Endothelial cell of umbilical vein (primary cell): ENCODE data around the gene CDC16. TPM values are rescaled to one million over a fixed set of nuclear protein-coding genes. Genes with fewer than 3 reads are reported as not detected.

Source experiments
- BruUV-seq: library from RNA; stranded (reverse); fragments of 400-500 nt; replicated peaks from 2 replicates; lab custom pipeline; 2021; lab: Mats Ljungman, UMichigan
- CTCF ChIA-PET: fragments of 300-600, 350-600 bp; sonication (Branson Sonifier 250); formaldehyde crosslinking; loops from one replicate; lab custom pipeline; 2021; ENCODE audit warnings: antibody characterized with exemption, inconsistent platforms; lab: Charles Lee
- POLR2A ChIA-PET: fragments of 300-600, 350-600 bp; sonication (Branson Sonifier 250); formaldehyde crosslinking; loops from one replicate; lab custom pipeline; 2021; ENCODE audit warnings: antibody characterized with exemption, inconsistent platforms; lab: Charles Lee
- DNase-seq: peaks from one replicate; pipeline ENCODE4 v3.0.0-alpha.2; 2011; ENCODE audit warnings: low read depth, low spot score
- FAIRE-seq: peaks from 2 replicates; lab custom pipeline; 2011; peaks lifted over from hg19 to GRCh38; lab: Jason Lieb, UNC
- H2AFZ ChIP-seq: 2 replicates; pipeline ENCODE4 v1.6.0; 2012; ENCODE audit warnings: low read depth, low read length, control low read depth, inconsistent platforms
- H3K27ac ChIP-seq: 2 replicates; pipeline ENCODE4 v1.5.1; 2011; ENCODE audit warnings: low read depth, mild to moderate bottlenecking, control low read depth, low read length, moderate library complexity; ENCODE audit not compliant: insufficient read depth
- H3K27me3 ChIP-seq, 2 experiments: 2 replicates each; pipeline versions ENCODE4 v1.6.0 to v1.6.1; 2011; ENCODE audit warnings: low read length in 2 of 2, mixed read lengths in 1 of 2; ENCODE audit not compliant: control insufficient read depth in 2 of 2, insufficient read depth in 2 of 2
- H3K36me3 ChIP-seq, 2 experiments: 2 replicates in 1 of 2; 3 replicates in 1 of 2; pipeline ENCODE4 v1.5.1; 2011; ENCODE audit warnings: low read length in 2 of 2, mild to moderate bottlenecking in 1 of 2, moderate library complexity in 1 of 2; ENCODE audit not compliant: control insufficient read depth in 2 of 2, insufficient read depth in 2 of 2; ENCODE audit errors: extremely low read depth in 1 of 2
- H3K4me1 ChIP-seq: 3 replicates; pipeline ENCODE4 v1.5.1; 2011; ENCODE audit warnings: mild to moderate bottlenecking, low read length; ENCODE audit not compliant: control insufficient read depth, insufficient read depth; ENCODE audit errors: extremely low read depth
- H3K4me2 ChIP-seq: 2 replicates; pipeline ENCODE4 v1.6.1; 2011; ENCODE audit warnings: low read length, control low read depth, mixed read lengths; ENCODE audit not compliant: insufficient read depth
- H3K4me3 ChIP-seq, 3 experiments: fragments of 200-600 bp in 1 of 3; sonication (generic), shearing (Covaris generic) in 1 of 3; replicated peaks in 1 of 3; 2 replicates each; pipeline ENCODE4 v1.5.1; 2011 to 2016; ENCODE audit warnings: control low read depth in 3 of 3, low read length in 3 of 3, mild to moderate bottlenecking in 2 of 3, inconsistent platforms in 1 of 3, low read depth in 1 of 3, moderate library complexity in 1 of 3; ENCODE audit not compliant: insufficient read depth in 1 of 3
- H3K79me2 ChIP-seq: 2 replicates; pipeline ENCODE4 v1.6.0; 2012; ENCODE audit warnings: low read length, inconsistent platforms; ENCODE audit not compliant: control insufficient read depth, insufficient read depth
- H3K9ac ChIP-seq: replicated peaks from 2 replicates; pipeline ENCODE3; 2011; ENCODE audit warnings: low read length, control low read depth; ENCODE audit not compliant: insufficient read depth; ENCODE audit errors: extremely low read depth
- H3K9me1 ChIP-seq: replicated peaks from 3 replicates; pipeline ENCODE4 v1.6.0; 2011; ENCODE audit warnings: mild to moderate bottlenecking, low read length; ENCODE audit not compliant: control insufficient read depth, insufficient read depth; ENCODE audit errors: extremely low read depth
- H3K9me3 ChIP-seq: replicated peaks from 2 replicates; pipeline ENCODE4 v1.5.1; 2012; ENCODE audit warnings: low read length, inconsistent platforms; ENCODE audit not compliant: control insufficient read depth, insufficient read depth
- H4K20me1 ChIP-seq: replicated peaks from 2 replicates; pipeline ENCODE3; 2011; ENCODE audit warnings: mild to moderate bottlenecking, low read length; ENCODE audit not compliant: control insufficient read depth, insufficient read depth; ENCODE audit errors: extremely low read depth
- CTCF ChIP-seq, 2 donors: IDR thresholded peaks; 1 replicate in 1 of 2; 2 replicates in 1 of 2; pipeline ENCODE4 v1.5.1; 2011; ENCODE audit warnings: low read length in 2 of 2, mild to moderate bottlenecking in 2 of 2, moderate library complexity in 2 of 2, control low read depth in 1 of 2, inconsistent platforms in 1 of 2, low read depth in 1 of 2; ENCODE audit not compliant: insufficient read depth in 1 of 2; ENCODE audit errors: extremely low read depth in 1 of 2
- EZH2 ChIP-seq: IDR thresholded peaks from 2 replicates; pipeline ENCODE4 v1.6.1; 2012; ENCODE audit warnings: borderline replicate concordance, low read depth, mild to moderate bottlenecking, moderate library complexity, low read length, inconsistent platforms; ENCODE audit not compliant: severe bottlenecking
- FOS ChIP-seq: IDR thresholded peaks from 2 replicates; pipeline ENCODE4 v1.6.1; 2011; ENCODE audit warnings: mild to moderate bottlenecking, low read length, moderate library complexity, borderline replicate concordance; ENCODE audit not compliant: insufficient read depth
- GATA2 ChIP-seq: IDR thresholded peaks from 2 replicates; pipeline ENCODE4 v1.7.0; 2011; ENCODE audit warnings: low read depth, mild to moderate bottlenecking, moderate library complexity, mixed read lengths, low read length; ENCODE audit not compliant: insufficient read length, insufficient read depth
- JUN ChIP-seq: IDR thresholded peaks from 2 replicates; pipeline ENCODE4 v1.6.1; 2011; ENCODE audit warnings: borderline replicate concordance, low read depth; ENCODE audit not compliant: insufficient read length, insufficient read depth
- MAX ChIP-seq: IDR thresholded peaks from 2 replicates; pipeline ENCODE4 v1.6.1; 2011; ENCODE audit not compliant: insufficient read depth, insufficient read length
- MYC ChIP-seq: IDR thresholded peaks from one replicate; pipeline ENCODE4 v1.6.1; 2011; ENCODE audit warnings: mild to moderate bottlenecking, low read depth, low read length
- POLR2A ChIP-seq: IDR thresholded peaks from 2 replicates; pipeline ENCODE4 v1.6.1; 2012; ENCODE audit warnings: low read depth, mild to moderate bottlenecking, control low read depth, low read length
- POLR2AphosphoS5 ChIP-seq: IDR thresholded peaks from 2 replicates; pipeline ENCODE4 v1.6.1; 2012; ENCODE audit warnings: low read depth, mild to moderate bottlenecking, control low read depth, low read length, moderate library complexity; ENCODE audit not compliant: insufficient read depth
- dilution Hi-C: fragments of 300-500 bp; cut with MboI; formaldehyde crosslinking; loops from one replicate; pipeline ENCODE4 v1.15.0; 2019; ENCODE audit warnings: low sequenced_read_pairs; ENCODE audit not compliant: extremely low pct_ligation_motif_present
- intact Hi-C: fragments of 100-400 bp; cut with micrococcal nuclease; formaldehyde crosslinking; loops from one replicate; pipeline ENCODE4 v1.10.0; 2022
- polyA plus RNA-seq, 4 experiments: library from polyadenylated mRNA; depleted of rRNA in 3 of 4; stranded (reverse) in 3 of 4; unstranded in 1 of 4; fragments of >200 nt; gene quantifications; 2 replicates each; pipeline versions ENCODE4 v1.2.1 to v1.2.3, GENCODE V29; 2011 to 2012; ENCODE audit warnings: missing spikeins in 1 of 4
- total RNA-seq: library from RNA; stranded (reverse); gene quantifications from 2 replicates; pipeline ENCODE4 v1.2.3, GENCODE V29; 2021

CDC16 gene
- total and polyA plus RNA-seq, 2 donors (not counting 3 experiments of a cell fraction or from before 2014, with no cell fraction given), result 41.6 to 83.3 TPM

DNA sequence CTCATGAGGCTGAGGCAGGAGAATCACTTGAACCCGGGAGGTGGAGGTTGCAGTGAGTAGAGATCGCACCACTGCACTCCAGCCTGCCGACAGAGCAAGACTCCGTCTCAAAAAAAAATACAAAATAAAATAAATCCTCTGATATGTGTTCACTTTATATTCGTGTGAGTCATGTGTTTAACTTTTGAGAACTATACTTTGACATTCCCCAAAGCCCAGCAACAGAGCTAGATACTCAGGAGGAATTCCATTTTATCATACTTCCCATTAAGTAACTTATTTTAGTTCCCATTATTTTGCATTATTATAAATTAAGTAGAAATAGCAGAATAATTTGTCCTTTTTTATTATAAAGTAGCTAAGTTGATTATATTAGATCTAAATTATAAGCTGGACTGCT is 76.3 kb downstream of the CDC16 start:
- TF ChIP-seq POLR2AphosphoS5, result no peak
- no peak for TF ChIP-seq EZH2
- TF ChIP-seq FOS, result no peak
- TF ChIP-seq MAX, result no peak
- no peak for TF ChIP-seq MYC
- TF ChIP-seq CTCF (IDR thresholded peaks at IDR 0.05; ENCODE audit: extremely low read depth in 1 of 2, insufficient read depth in 1 of 2, low read depth in 1 of 2, low read length in 2 of 2), result no peak
- TF ChIP-seq GATA2, result no peak
- no peak for TF ChIP-seq POLR2A
- TF ChIP-seq JUN, result no peak
- no peak overlapping the region for H3K9ac ChIP-seq
- H4K20me1 ChIP-seq, result no peaks in the 10 kb centered on the region
- intact Hi-C loops, result no loop called here
- dilution Hi-C loops, result no loop called here
- H2AFZ ChIP-seq, result no peak overlapping the region
- H3K36me3 ChIP-seq, result peaks cover 2 to 4% of the 10 kb centered on the region in 2 experiments
- H3K9me3 ChIP-seq, result no peaks in the 10 kb centered on the region
- H3K4me1 ChIP-seq, result peaks cover 17% of the 10 kb centered on the region
- no peak overlapping the region for H3K27ac ChIP-seq
- no peak overlapping the region for H3K4me3 ChIP-seq
- H3K27me3 ChIP-seq, result no peaks in the 10 kb centered on the region
- no peaks in the 10 kb centered on the region for H3K9me1 ChIP-seq
- ChIA-PET CTCF (interaction anchor here (1.4 kb wide), 1 partner anchor 27 kb away, joined by 3 read pairs; no protein-coding TSS in a partner anchor), POLR2A (no interaction called here)
- BruUV-seq, result no TSS peak
- DNase-seq (no peak), FAIRE-seq (no peak)
- H3K79me2 ChIP-seq, result peaks cover 15% of the 10 kb centered on the region
- H3K4me2 ChIP-seq, result no peak overlapping the region
